Panc1 (cell line): ENCODE measurements around the gene MYO18B. TPM values are rescaled to one million over a fixed set of nuclear protein-coding genes. Genes with fewer than 3 reads are reported as not detected.

Source experiments
- ATAC-seq: fragments of 200-7000 bp; cut with Tn5 transposase; 2 replicates; pipeline ENCODE4 v1.9.1; 2020; ENCODE audit warnings: mild to moderate bottlenecking, moderate library complexity
- BruUV-seq: library from RNA; stranded (reverse); fragments of 400-500 nt; replicated peaks from 2 replicates; lab custom pipeline; 2021; lab: Mats Ljungman, UMichigan
- CTCF ChIA-PET: fragments of 300-600 bp; sonication (Branson Sonifier 250); formaldehyde crosslinking; loops from one replicate; lab custom pipeline; 2022; ENCODE audit warnings: antibody characterized with exemption; lab: Charles Lee
- POLR2A ChIA-PET: fragments of 300-600 bp; sonication (Branson Sonifier 250); formaldehyde crosslinking; loops from one replicate; lab custom pipeline; 2022; ENCODE audit warnings: antibody characterized with exemption; lab: Charles Lee
- DNase-seq: peaks from one replicate; pipeline ENCODE4 v3.0.0-alpha.2; 2010; ENCODE audit warnings: low read depth, low spot score
- H3K27ac ChIP-seq: 2 replicates; pipeline ENCODE4 v1.5.1; 2011; ENCODE audit warnings: mild to moderate bottlenecking, low read length, inconsistent platforms
- H3K27me3 ChIP-seq: fragments of 200-500 bp; sonication (Bioruptor generic); 2 replicates; pipeline ENCODE4 v1.6.0; 2014; ENCODE audit warnings: low read length, inconsistent platforms; ENCODE audit not compliant: control insufficient read depth, insufficient read depth
- H3K36me3 ChIP-seq: fragments of 200-500 bp; sonication (Bioruptor generic); 2 replicates; pipeline ENCODE4 v1.5.1; 2014; ENCODE audit warnings: inconsistent platforms, mild to moderate bottlenecking, low read length, moderate library complexity; ENCODE audit not compliant: control insufficient read depth, insufficient read depth
- H3K4me1 ChIP-seq: 2 replicates; pipeline ENCODE4 v1.5.1; 2011; ENCODE audit warnings: inconsistent platforms, mild to moderate bottlenecking, low read length, moderate library complexity; ENCODE audit not compliant: control insufficient read depth, insufficient read depth
- H3K4me3 ChIP-seq, 2 experiments: 2 replicates each; pipeline ENCODE4 v1.5.1; 2011 to 2012; ENCODE audit warnings: low read depth in 2 of 2, low read length in 2 of 2, mild to moderate bottlenecking in 2 of 2, inconsistent platforms in 1 of 2, moderate library complexity in 1 of 2
- H3K9me3 ChIP-seq: fragments of 200-500 bp; sonication (Bioruptor generic); 2 replicates; pipeline ENCODE4 v1.5.1; 2014; ENCODE audit warnings: low read depth, mild to moderate bottlenecking, inconsistent platforms, low read length, moderate library complexity; ENCODE audit not compliant: control insufficient read depth, insufficient read depth
- POLR2AphosphoS5 ChIP-seq: IDR thresholded peaks from 2 replicates; pipeline ENCODE4 v1.6.1; 2012; ENCODE audit warnings: mild to moderate bottlenecking, low read depth, low read length, moderate library complexity
- REST ChIP-seq, 2 experiments: IDR thresholded peaks; 2 replicates each; pipeline ENCODE4 v1.6.1; 2011 to 2012; ENCODE audit warnings: low read depth in 2 of 2, control low read depth in 1 of 2, low read length in 1 of 2, mild to moderate bottlenecking in 1 of 2, moderate library complexity in 1 of 2; ENCODE audit not compliant: insufficient read depth in 1 of 2
- SIN3A ChIP-seq: IDR thresholded peaks from 2 replicates; pipeline ENCODE4 v1.6.1; 2012; ENCODE audit warnings: low read depth, mild to moderate bottlenecking, low read length, moderate library complexity, borderline replicate concordance; ENCODE audit not compliant: insufficient read depth
- TCF7L2 ChIP-seq: IDR thresholded peaks from 2 replicates; pipeline ENCODE4 v1.6.1; 2011; ENCODE audit warnings: mild to moderate bottlenecking, low read depth, low read length, inconsistent platforms
- in situ Hi-C: cut with HindIII; loops from 2 replicates; pipeline ENCODE4 v1.10.0; 2016; ENCODE audit warnings: low sequenced_read_pairs, low pct_unique_long_range_greater_than_20kb
- intact Hi-C: fragments of 100-400 bp; cut with micrococcal nuclease; formaldehyde crosslinking; loops from one replicate; pipeline ENCODE4 v1.10.0; 2022; ENCODE audit not compliant: unreplicated experiment
- total RNA-seq: library from RNA; stranded (reverse); gene quantifications from one replicate; pipeline ENCODE4 v1.2.1, GENCODE V29; 2021; ENCODE audit not compliant: unreplicated experiment
- TF ChIP-seq, protein P1 (sequence below): fragments of 450-650 bp; IDR thresholded peaks from 2 replicates; pipeline ENCODE4 v1.5.1; 2017; ENCODE audit warnings: mild to moderate bottlenecking

Gene MYO18B
- total RNA-seq, 1 experiment from 2014 or later = not detected

GRCh38 chr22:26035523-26035922 lies 293.5 kb downstream of the MYO18B start:
- intact Hi-C loops (no loop called here), in situ Hi-C loops (no loop called here)
- no TSS peak for BruUV-seq
- Histone ChIP-seq H3K4me1 (no peaks in the 10 kb centered on the region), H3K27ac (no peak overlapping the region), H3K27me3 (no peaks in the 10 kb centered on the region), H3K4me3 (no peak overlapping the region), H3K36me3 (no peaks in the 10 kb centered on the region), H3K9me3 (no peaks in the 10 kb centered on the region)
- ATAC-seq (no peak), DNase-seq (no peak)
- ChIA-PET CTCF (no interaction called here), POLR2A (no interaction called here)
- TF ChIP-seq, protein P1, sequence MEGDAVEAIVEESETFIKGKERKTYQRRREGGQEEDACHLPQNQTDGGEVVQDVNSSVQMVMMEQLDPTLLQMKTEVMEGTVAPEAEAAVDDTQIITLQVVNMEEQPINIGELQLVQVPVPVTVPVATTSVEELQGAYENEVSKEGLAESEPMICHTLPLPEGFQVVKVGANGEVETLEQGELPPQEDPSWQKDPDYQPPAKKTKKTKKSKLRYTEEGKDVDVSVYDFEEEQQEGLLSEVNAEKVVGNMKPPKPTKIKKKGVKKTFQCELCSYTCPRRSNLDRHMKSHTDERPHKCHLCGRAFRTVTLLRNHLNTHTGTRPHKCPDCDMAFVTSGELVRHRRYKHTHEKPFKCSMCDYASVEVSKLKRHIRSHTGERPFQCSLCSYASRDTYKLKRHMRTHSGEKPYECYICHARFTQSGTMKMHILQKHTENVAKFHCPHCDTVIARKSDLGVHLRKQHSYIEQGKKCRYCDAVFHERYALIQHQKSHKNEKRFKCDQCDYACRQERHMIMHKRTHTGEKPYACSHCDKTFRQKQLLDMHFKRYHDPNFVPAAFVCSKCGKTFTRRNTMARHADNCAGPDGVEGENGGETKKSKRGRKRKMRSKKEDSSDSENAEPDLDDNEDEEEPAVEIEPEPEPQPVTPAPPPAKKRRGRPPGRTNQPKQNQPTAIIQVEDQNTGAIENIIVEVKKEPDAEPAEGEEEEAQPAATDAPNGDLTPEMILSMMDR = no peak
- TF ChIP-seq SIN3A (no peak), TCF7L2 (no peak), POLR2AphosphoS5 (no peak), REST (IDR thresholded peaks at IDR 0.05; ENCODE audit: insufficient read depth in 1 of 2, low read depth in 2 of 2, low read length in 1 of 2) (no peak)

DNA sequence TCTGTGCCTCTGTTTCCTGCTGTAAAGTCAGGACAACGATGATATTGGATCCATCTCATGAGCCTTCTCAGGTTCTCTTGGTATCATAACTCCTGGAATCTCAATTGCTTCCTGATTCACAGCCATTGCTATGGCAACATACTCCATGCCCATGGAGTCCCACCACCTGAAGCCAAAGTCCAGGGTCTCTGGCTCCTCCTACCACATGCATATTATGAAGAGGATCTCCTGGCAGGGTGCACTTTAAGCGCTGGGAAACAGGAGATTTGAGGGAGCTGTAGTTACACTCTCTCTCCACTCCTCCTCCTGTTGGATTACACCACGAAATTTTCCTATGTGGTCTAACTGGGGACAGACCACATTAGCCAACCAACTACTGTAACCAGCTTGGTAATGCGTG lies 296.4 kb downstream of the MYO18B start:
- intact Hi-C loops (no loop called here), in situ Hi-C loops (no loop called here)
- Histone ChIP-seq H3K9me3 (no peaks in the 10 kb centered on the region), H3K4me3 (no peak overlapping the region), H3K4me1 (no peaks in the 10 kb centered on the region), H3K36me3 (no peaks in the 10 kb centered on the region), H3K27me3 (no peaks in the 10 kb centered on the region), H3K27ac (no peak overlapping the region)
- POLR2A ChIA-PET = no interaction called here
- ATAC-seq (no peak), DNase-seq (no peak)
- TF ChIP-seq POLR2AphosphoS5 (no peak), TCF7L2 (no peak), SIN3A (no peak), REST (IDR thresholded peaks at IDR 0.05; ENCODE audit: insufficient read depth in 1 of 2, low read depth in 2 of 2, low read length in 1 of 2) (no peak)
- TF ChIP-seq, protein P1 = no peak
- BruUV-seq = no TSS peak
- CTCF ChIA-PET = no interaction called here
